Neural progenitor cell (in vitro differentiated cells): ENCODE data around the gene KIAA1549.

ENCODE experiments used
- CTCF ChIP-seq: fragments of 200-600 bp; sonication (generic); IDR thresholded peaks from 2 replicates; pipeline ENCODE4 v1.5.1; 2017; ENCODE audit warnings: antibody characterized with exemption, mild to moderate bottlenecking
- EZH2 ChIP-seq: fragments of 200-600 bp; sonication (generic); IDR thresholded peaks from 2 replicates; pipeline ENCODE4 v1.6.1; 2017; ENCODE audit warnings: antibody characterized with exemption, mild to moderate bottlenecking, moderate library complexity
- EZH2phosphoT487 ChIP-seq: fragments of 200-600 bp; sonication (generic); IDR thresholded peaks from 2 replicates; pipeline ENCODE4 v1.6.1; 2017; ENCODE audit warnings: antibody characterized with exemption

DNA sequence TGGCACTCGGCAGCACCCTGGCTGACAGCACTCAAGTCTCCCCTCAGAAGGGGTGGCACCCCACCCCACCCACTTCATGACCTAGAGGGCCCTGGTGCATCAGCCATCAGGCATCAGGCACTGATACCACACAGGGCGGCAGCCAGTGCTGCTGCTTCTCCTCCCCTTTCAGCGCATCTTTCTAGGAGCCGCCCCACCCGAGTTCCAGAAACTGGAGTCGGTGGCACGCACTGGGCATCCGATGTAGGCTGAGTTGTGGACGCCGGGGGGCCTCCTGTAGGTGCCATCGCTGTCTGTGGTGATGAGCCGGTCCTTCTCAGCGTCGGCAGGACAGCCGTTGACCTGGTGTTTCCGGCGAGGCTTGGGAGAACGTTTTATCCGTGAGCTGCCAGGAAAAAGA is 113.4 kb downstream of the KIAA1549 start:
- no peak for TF ChIP-seq EZH2
- TF ChIP-seq CTCF: no peak
- TF ChIP-seq EZH2phosphoT487: no peak
